Stimulated activated CD8-positive, alpha-beta memory T cell treated with anti-CD3 and anti-CD28 coated beads, Interleukin-12 subunit alpha, Interleukin-12 subunit beta, amount 100 ng/mL, for 4 hours (primary cell): Measurements from ENCODE around the gene STEEP1.
"Not testable (repeated sequence)": the region's sequence is repeated elsewhere in the genome, so short reads cannot be mapped to it uniquely, and the experiment has no call there.

ENCODE experiments used
- DNase-seq: peaks from one replicate; pipeline ENCODE4 v3.0.0-alpha.2; 2020; ENCODE audit warnings: low read depth

STEEP1 gene

DNA sequence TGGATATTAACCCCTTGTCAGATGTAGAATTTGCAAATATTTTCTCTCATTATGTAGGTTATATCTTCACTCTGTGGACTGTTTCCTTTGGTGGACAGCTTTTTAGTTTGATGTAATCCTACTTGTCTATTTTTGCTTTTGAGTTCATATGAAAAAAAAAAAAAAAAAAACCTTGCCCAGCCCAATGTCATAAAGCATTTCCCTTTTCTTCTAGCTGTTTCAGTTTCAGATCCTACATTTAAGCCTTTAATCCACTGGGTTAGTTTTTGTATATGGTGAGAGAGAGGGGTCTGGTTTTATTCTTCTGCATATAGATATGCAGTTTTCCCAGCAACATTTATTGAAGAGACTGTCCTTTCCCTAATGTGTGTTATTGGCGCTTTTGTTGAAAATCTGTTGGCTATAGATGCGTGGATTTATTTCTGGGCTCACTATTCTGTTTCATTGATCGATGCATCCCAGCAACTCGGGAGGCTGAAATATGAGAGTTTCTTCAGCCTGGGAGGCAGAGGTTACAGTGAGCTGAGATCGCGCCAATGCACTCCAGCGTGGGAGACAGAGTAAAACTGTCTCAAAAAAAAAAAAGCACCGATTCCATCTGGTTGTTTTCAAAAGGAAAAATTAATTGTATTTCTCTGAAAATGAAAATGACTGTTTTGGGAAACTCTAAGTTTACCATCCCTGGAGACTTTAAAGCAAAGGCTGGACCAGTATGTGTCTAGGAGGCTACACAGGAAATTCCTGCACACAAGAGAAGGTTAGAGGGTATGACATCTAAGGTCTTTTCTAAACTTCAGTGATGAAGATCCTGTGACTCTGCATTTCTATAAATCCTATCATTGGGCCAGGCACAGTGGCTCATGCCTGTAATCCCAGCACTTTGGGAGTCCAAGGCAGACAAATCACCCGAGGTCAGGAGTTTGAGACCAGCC, 35.6 kb downstream of the STEEP1 start:
- no peak for DNase-seq

DNA sequence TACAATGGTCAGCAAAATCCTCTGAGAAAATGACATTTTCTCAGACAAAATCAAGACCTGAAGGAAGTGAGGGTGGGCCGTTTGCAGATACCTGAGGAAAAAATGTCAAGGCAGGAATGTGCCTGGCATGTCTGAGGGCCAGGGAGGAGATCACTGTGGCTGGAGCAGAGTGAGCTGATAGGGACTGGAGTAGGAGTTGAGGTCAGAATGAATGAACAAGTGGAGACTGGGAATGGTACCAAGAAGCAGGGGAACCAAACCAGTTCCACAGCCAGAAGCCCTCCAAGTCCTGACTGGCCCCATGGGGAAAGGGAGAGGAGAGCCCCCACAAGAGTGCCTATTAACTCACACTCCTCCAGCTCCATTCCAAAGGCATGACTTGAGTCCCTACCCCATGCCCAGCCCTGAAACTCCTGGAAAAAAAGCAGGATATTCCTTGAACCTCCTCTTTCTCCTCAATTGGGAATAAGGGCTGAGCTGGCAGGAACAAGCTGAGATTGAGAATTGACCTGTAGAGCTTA, 41.5 kb downstream of the STEEP1 start:
- no peak for DNase-seq

DNA sequence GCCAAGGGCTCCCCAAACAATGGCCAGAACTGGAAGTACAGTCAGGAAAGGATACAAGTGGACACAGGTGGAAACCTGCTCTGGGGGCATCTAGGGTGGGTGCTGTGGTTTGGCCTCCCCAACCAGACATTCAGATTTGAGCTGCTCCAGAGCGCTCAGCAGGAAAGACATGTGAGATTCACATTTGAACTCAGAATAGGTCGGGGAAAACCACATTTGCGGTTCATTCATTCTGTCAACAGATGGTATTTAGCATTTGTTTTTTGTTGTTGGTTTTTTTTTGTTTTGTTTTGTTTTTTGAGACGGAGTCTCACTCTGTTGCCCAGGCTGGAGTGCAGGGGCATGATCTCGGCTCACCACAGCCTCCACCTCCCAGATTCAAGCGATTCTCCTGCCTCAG, 44.0 kb downstream of the STEEP1 start:
- DNase-seq, result no peak

DNA sequence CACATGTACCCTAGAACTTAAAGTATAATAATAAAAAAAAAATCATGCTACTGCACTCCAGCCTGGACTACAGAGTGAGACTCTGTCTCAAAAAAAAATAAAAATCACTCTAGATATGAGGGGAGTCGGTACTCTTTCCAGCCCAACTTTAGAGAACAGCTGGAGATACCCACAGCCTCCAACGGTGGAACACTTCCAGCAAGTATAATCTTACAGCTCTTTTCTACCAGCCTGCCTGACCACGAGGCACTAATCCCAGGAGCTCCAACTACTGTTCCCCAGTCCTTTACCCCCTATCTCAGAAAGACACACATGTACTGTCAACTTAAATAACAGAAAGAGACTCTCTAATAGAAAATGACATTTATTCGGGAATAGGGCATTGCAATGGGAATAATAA, 46.8 kb downstream of the STEEP1 start:
- DNase-seq, result no peak

DNA sequence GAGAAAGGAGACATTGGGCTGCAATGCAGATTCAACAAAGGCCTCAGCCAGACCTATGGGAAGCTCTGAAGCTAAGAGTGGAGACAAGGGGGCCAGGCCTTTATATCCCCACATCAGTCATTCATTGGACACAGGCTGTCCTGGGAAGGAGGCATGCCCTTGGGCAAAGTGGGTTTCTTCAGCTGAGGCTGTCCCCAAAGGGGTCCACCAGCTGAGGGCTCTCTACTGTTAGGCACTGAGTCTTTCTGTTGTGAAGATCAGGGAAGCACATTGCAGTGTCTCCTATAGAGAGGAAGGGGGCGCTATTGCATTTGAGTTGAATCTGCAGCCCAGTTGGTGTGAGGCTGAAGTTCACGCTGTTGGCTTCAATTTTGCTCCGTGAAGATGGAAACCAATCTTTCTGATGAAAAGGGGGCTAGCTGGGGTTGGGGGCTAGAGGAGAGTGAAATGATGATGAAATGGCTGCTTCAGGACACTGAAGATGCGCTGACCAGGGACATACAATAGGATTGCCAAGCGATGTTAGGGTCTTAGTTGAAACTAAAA, 49.0 kb downstream of the STEEP1 start:
- DNase-seq, result no peak

DNA sequence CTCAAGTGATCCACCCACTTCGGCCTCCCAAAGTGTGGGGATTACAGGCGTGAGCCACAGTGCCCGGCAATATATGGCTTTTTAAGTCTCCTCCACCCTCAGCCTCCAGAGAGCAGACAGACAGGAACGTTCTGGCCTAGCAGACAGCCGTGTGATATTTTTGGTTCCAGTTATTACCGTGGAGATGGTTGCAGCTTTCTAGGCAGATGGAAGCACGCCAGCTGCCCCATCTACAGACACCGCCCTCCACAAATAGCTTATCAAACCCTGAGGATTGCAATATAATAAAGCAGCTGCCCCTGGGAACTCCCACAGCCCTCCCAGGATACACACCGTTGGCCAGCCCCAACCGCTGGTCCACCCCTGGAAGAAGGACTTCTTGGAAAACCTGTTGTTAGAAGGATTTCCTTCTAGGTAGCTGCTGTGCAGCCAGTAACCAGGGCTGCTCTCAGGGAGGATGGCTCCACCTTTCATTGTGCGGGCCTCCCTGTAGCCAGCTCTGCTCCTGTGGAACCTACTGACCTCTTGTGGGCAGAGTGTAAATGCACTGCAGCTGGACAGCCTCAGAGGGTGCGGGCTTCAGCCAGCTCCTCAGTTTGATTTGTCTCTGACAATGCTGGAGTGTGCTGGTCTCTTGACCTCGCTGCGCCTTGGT, 52.9 kb downstream of the STEEP1 start:
- DNase-seq, result no peak

DNA sequence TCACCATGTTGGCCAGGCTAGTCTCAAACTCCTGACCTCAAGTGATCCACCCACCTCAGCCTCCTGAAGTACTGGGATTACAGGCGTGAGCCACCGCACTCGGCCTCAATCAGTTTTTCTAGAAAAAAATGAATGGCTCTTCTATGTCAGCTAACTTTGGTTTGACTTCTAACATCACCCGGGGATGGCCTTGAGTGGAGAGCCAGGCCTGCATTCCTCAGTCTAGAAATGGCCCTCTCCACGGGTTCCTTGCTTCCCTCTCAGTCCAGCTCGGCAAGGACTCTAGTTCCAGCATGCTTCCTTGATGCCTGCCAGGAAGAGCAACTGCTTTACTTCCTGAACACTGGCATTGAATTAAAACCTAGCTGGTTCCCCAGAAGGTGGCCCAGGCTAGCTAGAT, 58.0 kb downstream of the STEEP1 start:
- no peak for DNase-seq

DNA sequence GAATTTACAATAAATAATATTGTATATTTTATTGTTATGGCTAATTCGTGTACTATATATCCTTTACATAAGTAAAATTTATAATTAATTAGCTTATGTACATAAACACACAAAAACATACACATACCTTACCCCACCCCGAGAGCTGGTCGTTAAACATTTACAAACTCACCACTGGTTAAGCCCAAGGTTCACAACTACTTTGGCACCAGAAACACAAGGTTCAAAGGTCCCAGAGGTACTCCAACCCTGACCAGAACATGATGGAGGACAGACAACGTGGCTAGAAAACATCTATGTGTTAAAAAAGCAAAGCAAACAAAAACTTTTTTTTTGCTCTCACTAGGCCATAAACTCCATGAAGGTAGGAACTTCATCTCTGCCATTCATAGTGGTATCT, 59.3 kb downstream of the STEEP1 start:
- no peak for DNase-seq

DNA sequence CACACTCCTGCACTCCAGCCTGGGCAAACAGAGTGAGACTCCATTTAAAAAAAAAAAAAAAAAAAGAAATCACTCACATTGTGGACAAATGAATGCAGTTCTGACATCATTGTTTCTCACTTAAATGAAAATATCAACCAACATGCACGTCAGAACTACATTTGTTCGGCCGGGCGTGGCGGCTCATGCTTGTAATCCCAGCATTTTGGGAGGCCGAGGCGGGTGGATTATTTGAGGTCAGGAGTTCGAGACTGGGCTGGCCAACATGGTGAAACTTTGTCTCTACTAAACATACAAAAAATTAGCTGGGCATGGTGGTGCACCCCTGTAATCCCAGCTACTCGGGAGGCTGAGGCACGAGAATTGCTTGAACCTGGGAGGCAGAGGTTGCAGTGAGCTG, 60.1 kb downstream of the STEEP1 start:
- not testable (repeated sequence) for DNase-seq

DNA sequence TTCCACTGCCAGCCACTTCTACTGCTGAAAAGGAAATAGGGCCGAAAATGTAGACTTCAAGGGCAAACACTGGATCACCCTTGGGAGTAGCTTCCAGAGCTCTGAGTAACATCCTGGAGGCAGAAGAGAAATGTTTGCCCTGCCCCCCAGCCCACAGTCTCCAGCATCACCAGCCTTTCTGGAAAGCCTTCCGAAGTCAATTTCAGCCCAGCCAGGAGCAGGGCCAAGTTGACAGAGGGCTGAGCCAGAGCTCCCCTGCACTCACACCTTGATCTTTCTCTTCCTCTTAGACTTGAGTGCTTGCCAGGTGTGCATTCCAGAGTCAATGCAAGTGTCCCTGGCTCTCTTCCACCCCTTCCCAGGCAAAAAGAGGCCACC, 61.7 kb downstream of the STEEP1 start:
- no peak for DNase-seq

DNA sequence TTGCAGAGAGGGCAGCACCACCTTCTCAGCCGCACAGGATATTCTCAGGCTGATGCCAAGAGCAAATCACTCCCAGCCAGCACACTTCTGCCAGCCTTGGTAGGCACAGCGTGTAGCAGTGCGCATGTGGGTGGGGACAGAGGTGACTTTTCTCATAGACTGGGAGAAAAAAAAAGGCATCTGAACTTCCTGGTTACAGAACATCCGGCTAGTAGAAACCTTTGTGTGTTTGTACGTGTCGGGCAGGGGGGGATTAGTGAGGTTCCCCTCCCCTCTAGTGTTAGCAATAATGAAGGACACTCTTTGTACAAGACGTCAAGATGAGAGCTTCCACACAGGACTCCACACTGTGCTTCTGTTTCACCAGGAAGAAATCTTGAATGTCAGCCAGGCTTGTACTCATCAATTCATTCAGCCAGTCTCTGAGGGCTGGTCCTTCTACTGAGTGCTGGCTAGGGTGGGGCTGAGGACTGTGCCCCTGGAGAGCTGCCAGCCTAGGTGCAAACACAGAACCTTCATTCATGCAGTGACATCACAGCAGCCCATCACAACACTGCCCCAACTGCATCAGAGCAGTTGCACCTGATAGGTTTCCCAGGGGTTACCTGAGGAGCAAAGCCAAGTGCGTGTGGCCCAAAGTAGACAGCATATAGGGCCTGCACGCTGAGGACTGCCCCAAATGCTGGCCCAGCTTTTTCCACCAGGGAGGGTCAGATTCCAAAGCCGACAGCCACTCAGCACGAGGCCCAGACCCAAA, 62.3 kb downstream of the STEEP1 start:
- DNase-seq, result no peak

DNA sequence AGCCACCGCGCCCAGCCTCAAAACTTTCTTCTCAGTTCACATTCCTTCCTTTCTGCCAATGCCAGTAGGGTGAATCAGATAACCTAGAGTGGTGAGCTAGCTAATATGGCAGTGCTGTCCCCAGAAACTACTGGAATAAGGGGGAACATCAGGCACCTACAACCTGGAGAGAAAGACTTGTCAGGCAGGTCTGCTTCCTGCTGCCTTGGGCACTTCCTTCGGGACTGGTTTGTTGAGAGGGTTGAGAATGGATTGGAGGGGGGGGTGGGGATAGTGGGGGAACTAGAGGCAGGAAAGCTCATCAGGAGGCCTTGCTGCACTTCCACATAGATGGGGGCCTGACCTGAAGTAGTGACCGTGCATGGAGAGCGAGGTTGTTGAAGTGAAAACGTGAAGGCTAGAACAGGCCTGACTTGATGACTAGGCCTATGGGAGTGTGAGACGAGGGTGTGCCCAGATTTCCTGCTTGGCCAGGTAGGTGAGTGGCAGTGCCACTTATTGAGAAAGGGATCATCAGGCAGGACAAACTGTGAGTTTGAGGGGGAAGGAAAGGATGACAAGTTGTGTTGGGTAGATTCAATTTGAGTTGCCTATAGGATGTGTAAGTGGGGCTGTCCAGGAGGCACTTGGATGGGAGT, 63.6 kb downstream of the STEEP1 start:
- no peak for DNase-seq

DNA sequence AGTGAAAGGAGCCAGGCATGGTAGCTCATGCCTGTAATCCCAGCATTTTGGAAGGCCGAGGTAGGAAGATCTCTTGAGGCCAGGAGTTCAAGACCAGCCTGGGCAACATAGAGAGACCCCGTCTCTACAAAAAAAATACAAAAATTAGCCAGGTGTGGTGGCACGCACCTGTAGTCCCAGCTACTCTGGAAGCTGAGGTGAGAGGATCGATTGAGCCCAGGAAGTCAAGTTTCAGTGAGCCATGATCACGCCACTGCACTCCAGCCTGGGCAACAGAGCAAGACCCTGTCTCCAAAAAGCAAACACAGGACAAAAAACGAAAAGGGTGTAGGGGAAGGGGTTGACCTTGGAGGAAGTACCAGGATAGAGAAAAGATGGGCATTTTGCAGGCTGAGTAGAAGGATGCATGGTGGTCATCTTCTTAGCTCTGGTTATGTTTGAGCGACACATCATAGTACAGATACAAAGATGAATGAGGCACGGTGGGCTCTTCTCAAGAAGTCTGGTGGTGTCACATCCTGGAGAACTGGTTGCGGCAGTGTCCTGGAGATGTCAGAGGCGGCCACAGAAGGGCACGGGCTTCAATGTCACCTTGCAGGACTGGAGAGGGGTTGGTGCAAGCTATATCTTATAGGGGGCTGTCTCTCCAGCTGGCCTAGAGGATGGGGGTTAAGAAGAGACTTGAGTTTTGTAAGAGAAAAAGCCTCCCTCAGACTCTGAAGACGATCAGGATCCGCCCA, 65.0 kb downstream of the STEEP1 start:
- DNase-seq, result no peak

DNA sequence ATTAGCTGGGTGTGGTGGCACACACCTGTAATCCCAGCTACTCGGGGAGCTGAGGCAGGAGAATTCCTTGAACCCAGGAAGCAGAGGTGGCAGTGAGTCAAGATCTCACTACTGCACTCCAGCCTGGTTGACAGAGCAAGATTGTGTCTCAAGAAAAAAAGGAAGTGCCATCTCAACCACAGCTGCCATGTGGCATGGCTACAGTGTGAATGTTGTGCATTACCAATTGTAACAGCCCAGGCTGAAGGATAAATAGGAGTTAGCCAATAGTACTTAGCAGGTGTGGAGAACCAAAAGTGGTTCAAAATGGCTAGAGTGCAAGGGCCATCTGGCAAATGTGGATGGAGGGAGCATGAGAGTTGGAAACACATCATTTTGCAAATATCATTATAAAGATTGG, 68.0 kb downstream of the STEEP1 start:
- DNase-seq, result no peak

DNA sequence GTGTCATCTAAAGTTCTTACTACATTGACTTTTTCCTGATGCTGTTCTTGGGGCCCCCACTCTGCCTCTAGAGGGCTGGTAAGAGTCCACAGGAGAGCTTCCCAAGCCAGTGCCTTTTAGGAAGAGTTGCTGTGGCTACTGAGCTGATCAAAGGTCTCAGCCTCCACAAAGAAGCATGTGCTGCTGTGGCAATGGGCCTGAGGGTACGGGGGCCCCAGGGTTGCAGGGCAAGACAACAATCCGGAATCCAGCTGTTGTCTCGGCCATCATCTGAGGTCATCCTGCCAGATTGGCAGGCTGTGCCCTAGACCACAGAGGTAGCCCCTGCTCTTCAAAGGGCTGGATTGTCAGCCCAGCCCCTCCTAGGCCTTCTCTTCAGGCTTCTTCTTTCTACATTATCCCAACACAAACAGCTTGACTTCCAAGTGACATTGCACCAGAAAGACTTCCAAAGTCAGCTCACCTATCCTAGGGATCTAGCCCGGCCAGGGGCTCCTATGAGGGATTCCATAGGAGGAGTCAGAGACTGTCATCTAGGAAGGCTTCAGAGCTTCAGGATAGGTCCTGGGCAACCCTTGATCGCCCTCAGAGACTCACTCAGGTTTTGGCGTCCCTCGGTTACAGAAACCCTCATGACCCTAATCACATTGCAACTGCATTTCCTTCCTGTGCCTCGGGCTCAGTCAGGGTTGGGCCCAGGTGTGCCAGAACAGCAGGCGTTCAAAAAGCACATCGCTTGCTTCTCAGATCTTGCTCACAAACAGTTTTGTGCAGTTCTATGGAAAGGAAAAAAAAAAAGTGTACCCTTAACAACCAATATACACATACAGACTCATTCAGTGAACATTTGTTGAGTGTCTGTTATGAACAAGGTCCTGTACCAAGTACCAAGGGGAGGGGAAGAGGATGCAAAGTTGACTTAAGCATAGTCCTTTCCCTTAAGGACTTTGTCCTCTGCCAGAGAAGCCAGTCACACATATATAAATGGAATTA, 69.2 kb downstream of the STEEP1 start:
- no peak for DNase-seq

DNA sequence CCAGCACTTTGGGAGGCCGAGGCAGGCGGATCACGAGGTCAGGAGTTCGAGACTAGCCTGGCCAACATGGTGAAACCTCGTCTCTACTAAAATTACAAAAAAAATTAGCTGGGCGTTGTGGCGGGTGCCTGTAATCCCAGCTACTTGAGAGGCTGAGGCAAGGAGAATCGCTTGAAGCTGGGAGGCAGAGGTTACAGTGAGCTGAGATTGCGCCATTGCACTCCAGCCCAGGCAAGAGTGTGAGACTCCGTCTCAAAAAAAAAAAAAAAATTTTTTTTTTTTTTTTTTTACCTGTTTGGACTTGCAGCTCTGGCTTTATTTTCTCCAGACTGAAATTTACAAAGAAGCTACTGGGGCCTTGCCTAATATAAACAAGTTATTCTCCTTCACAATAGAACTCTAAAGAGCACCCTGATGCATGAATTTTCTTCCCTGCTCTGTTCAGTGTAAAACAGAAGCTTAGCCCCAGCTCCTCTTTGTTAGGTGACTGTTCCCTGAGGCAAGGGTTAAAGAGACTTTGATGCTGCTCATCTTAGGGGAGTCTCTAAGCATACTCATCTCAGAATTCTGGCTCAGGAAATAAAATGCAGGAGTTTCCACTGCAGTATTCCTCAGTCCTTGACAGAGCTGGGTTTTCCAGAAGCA, 71.2 kb downstream of the STEEP1 start:
- not testable (repeated sequence) for DNase-seq

DNA sequence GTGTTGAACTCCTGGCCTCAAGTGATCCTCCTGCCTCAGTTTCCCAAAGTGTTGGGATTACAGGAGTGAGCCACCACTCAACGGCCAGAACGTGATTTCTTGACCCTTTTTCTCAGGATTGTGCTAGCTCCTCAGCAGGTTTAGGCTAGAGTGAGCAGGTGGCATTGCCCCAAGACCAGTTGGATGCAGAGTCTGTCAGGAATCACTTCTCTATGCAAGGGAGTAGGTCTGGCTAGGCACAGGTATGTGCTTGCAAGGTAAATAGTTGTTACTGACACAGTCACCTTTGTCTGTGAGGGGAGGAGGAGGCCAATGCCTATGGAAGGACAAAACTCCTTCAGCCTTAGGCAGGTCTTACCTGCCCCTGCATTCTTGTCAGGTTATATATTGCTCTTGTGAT, 72.7 kb downstream of the STEEP1 start:
- DNase-seq, result no peak

DNA sequence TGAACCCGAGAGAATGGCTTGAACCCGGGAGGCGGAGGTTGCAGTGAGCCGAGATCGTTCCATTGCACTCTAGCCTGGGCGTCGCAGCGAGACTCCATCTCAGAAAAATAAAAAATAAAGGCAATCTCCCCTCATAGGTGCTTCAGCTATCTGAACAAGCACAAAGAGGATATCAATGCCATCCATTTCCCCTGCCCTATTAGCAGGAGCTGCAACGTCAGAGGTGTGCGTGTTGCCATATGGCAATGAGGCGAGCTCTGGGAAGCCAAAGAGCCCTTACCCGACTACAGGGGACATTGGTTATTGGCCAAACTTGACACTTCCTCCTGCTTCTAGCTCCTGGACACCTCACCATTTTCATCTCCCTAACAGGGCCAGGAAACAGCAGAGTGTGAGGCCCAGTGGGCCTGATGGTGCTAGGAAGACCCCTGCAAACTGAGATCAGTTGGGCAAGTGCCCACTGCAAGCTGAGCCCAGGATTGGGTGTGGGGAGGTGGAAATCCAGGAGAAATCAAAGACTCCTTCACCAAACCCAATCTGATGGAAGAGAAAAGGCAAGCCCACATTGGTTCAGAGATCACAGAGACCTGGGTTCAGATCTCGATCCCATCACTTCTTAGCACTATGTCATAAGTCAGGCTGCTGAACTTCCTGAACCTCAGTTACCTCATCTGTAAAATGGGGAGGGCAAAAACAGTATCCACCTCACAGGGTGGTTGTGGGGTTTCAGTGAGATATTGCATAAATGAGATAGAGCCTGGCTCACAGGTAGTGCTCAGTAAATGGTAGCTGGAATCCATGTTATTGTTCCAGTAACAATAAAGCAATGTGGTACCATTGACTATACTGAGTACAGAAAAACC, 75.8 kb downstream of the STEEP1 start:
- DNase-seq, result no peak
